Stimulated activated naive CD4-positive, alpha-beta T cell (primary cell): Measurements from ENCODE around the gene IFT52.
"Not testable (repeated sequence)": the region's sequence is repeated elsewhere in the genome, so short reads cannot be mapped to it uniquely, and the experiment has no call there.

Source experiments
- DNase-seq, 6 experiments: peaks; one replicate each; lab custom pipeline; 2025; lab: John Stamatoyannopoulos, UW

Gene IFT52

DNA sequence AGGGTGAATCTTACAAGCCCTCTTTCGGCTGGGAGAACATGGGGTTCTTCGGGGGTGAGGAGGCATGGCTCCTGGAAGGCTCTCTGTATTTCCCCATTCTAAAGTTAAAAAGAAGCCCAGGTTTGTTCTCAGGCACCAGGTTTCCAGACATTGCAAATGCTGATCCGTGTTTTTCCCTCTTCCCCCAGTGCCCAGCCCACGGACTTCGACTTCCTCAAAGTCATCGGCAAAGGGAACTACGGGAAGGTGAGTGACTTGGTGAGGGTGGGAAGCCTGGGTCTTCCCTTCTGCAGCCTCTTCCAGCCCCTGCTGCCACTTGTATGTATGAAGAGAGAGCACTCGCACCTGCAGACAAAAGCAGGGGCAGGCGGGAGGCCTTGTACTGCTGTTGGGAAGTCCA, 23.3 kb upstream of the IFT52 start:
- no peak for DNase-seq

DNA sequence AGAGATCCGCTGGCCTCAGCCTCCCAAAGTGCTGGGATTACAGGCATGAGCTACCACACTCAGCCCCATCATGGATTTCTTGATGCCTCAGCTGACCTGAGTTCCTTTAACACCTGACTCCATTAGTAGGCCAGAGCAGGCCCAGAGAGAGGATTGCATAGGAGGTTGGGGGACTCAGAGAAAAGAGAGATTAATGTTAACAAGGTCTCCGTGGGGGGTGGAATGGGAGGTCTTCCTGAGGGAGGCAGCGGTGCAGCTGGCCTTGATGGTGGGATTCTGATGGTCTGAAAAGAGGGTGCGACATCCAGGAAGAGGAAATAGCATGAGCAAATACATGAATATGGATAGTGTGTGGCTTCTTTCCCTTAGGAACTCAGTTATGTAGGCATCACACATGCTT, 22.0 kb upstream of the IFT52 start:
- DNase-seq, result no peak

DNA sequence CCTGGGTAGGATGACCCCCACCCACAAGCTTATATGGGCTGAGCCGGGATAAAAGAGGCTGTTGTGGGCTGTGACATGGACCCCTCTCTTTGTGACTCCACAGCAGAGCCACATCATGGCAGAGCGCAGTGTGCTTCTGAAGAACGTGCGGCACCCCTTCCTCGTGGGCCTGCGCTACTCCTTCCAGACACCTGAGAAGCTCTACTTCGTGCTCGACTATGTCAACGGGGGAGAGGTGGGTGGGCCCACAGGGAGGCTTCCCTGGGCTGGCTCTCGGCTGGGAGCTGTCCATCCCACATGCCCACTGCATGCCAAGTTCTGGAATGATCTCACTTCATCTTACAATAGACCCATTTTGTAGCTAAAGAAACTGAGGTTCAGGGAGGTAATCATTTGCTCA, 21.5 kb upstream of the IFT52 start:
- DNase-seq, result no peak

DNA sequence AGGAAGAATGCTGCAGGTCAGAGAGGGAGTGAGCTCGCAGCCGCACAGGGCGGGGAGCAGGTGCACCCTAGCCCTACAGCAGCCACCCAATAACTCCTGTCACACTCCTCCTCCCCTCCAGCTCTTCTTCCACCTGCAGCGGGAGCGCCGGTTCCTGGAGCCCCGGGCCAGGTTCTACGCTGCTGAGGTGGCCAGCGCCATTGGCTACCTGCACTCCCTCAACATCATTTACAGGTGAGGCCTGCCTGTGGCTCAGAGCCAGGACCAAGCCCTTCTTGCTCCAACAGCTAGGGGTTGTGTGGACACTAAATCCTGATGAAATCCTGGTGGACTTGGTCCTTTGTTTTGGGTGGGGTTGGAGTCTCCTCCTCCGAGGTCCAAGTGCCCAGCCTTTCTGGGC, 20.2 kb upstream of the IFT52 start:
- no peak for DNase-seq

DNA sequence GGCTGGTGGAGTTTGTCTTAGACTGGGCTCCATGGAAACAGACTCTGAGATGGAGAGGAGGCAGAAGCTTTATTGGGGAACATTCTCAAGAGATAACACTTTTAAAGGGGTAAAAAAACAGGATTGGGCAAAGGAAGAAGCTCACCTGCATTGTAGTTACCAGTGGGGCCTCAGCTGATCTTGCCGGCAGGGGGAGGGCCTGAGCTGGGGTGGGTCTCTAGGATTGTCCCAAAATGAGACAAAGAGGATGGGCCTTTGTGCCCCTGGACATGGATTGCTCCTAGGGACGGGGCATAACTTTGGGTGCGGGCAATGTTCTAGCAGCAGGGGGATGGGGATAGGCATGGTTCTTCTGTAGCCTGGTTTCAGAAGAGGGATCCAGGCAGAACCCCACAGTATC, 19.4 kb upstream of the IFT52 start:
- no peak for DNase-seq

DNA sequence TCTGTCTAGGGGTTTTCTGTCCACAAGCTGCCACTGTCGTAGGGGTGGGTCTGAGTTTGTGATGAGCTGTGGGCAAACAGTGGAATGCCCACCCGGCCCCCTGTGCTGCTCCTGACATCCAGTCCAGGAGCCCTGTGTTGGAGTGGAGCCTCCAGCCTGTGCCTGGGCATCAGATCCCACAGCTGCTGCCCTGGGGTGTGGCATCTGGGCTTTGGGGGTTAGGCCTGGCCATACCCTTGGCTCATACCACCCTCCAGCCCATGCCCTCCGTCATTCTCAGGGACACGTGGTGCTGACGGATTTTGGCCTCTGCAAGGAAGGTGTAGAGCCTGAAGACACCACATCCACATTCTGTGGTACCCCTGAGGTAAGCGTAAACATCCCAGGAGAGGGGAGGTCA, 19.0 kb upstream of the IFT52 start:
- DNase-seq, result no peak

DNA sequence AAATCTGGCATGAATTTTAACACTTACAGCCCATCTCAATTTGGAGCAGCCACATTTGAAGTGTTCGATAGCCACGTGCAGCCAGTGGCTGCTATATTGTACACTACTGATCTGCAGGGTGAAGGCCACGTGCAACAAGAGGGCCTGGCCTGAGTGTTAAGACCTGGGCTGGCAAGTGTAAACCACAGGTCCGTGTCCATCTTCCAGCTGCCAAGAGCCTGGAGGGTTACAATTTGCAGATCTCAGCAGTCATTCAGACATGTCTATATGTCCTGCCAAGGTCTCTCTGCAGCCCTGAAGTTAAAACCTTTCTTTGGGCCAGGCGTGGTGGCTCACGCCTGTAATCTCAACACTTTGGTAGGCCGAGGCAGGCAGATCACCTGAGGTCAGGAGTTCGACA, 17.8 kb upstream of the IFT52 start:
- DNase-seq, result no peak

DNA sequence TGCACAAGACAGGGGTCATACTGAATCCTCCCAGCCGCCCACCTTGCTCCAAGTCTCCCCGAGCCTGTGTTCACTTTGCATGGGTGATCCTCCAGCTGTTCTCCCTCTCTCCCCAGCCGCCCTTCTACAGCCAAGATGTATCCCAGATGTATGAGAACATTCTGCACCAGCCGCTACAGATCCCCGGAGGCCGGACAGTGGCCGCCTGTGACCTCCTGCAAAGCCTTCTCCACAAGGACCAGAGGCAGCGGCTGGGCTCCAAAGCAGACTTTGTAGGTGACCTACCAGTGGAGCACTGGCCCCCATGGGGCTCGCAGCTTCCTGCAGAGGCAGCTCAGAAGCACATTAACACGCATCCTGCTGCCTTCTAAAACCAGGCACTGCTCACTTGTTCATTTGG, 14.6 kb upstream of the IFT52 start:
- DNase-seq, result no peak

DNA sequence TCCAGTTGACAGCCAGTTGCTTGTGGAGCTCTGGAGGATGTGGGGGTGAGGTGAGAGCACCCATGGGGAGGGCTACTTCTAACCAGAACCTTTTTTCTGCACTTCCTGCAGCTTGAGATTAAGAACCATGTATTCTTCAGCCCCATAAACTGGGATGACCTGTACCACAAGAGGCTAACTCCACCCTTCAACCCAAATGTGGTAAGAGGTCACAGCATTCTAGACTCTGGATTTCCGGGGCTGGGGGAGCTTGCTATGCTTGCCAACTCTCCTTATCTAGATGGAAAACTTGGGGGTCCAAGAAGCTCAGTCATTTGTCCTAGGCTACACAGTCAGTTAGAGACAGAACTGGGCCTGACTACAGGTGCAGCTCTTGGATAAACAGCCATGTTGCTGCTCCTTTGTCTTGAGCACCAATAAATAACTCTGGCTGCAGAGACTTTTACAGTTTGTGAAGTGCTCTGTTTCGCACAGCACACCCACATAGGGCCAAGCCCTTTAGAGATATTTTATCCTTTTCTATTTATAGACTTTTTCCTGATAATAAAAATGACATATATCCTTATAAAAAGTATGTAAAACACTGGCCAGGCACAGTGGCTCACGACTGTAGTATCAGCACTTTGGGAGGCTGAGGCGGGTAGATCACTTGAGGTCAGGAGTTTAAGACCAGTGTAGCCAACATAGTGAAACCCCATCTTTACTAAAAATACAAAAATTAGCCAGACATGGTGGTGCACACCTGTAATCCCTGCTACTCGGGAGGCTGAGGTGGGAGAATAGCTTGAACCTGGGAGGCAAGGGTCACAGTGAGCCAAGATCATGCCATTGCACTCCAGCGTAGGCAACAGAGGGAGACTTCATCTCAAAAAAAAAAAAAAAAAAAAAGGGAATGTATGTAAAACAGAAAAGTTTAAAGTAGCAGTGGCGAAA, 10.6 kb upstream of the IFT52 start:
- no peak for DNase-seq

DNA sequence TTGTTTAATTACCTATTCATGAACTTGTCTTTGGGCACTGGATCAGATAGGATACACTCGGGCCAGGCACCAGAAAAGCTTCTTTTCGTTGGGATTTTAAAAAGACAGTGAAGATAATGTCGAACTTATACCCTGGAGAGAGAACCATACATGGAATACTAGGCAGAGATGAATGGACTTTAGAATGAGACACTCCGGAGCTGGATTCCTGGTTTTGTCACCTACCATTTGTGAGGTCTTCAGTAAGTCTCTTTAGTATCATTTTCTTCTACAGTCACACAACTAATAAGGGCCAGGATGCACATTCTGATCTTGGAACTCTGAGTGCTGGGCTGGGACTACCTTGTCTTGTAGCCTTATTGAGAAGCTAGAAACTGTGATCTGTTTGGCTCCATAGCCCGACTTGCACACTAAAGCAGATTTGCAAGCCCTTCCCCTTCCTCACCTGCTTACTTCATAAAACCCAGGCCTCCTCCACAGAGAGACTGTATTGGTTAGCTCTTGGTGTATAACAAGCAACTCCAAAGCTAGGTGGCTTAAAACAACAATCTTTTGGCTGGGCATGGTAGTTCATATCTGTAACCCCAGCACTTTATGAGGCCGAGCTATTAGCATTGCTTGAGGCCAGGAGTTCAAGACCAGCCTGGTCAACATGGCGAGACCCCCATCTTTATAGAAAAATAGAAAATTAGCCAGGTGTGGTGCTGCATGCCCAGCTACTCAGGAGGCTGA, 7.4 kb upstream of the IFT52 start:
- DNase-seq, result no peak

DNA sequence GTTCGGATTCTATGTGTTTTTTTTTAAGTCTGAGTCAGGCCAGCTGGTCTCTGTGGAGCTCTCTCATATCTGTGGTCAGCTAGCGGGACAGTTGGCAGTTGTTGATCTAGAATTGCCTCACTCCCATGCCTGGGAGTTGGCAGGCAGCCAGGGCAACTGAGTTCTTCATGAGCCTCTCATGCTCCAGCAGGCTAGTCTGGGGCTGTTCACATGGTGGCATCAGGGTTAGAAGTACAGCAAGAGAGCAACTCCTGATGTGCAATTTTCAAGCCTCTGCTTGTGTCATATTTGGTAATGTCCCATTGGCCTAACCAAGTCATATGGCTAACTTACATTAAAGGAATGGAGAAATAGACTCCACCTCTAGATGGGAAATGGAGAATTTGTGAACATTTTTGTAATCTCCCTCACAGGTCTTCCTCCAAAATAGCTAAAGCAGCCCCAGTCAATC, 6.7 kb upstream of the IFT52 start:
- no peak for DNase-seq

DNA sequence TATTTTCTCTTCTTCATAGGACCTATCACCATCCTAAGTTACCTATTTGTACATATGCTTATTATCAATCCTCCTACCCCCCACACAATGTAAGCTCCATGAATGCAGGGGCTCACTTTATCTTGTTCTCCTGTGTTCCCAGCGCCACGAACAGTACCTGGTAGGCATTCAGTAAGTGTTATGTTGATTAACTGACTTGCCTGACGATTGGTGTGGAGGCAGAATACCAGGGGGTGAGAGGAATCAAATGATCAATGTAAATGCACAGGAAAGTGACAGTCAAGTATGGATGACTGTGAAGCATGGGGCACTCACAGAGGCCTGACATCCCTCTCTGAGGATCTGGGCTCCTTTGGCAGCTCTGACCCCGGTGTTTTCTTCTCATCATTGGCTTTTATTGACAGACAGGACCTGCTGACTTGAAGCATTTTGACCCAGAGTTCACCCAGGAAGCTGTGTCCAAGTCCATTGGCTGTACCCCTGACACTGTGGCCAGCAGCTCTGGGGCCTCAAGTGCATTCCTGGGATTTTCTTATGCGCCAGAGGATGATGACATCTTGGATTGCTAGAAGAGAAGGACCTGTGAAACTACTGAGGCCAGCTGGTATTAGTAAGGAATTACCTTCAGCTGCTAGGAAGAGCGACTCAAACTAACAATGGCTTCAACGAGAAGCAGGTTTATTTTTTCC, 6.1 kb upstream of the IFT52 start:
- DNase-seq, result no peak

DNA sequence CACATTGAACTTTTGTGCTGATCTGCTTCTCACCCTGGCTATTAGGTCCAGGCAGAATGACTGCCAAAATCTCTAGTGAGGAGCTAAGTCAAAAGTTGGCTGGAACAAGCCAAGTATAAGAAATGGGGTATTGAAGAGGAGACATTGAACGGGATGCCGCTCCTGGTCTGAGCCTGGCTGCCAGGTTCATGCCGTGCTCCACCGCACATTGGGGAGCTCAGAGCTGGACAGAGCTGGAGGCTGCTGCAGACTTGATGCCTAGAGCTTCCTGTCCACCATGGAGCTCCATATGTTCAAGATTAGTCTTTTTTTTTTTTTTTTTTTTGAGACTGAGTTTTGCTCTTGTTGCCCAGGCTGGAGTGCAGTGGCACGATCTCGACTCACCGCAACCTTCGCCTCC, 4.1 kb upstream of the IFT52 start:
- DNase-seq, result no peak

DNA sequence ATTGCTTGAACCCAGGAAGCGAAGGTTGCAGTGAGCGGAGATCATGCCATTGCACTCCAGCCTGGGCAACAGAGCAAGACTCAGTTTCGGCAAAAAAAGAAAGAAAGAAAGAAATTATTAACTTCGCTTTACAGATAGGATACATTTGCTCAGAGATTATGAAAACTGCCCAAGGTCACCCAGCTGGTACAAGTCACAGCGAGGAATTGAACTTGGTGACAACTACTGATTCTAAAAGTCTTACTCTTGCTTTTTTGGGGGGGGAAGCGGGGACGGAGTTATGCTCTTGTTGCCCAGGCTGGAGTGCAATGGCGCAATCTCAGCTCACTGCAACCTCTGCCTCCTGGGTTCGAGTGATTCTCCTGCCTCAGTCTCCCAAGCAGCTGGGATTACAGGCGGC, 2.2 kb upstream of the IFT52 start:
- not testable (repeated sequence) for DNase-seq

DNA sequence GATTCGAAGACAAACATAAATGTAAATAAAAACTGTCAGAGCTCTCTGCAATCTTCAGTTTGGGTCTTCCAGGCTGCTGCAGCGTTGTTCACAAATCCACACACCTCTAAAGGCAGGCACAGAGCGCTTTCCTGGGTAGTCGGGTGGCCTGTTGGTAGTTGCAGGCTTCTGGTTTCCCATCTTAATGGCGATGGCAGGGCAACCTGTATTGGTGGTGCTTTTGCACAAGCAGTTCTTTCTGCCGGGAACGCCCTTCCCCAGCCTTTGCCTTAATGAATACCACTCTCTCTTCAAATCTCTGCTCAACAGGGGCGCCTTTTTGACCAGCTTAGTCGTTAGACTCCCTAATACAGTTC, 723 bp upstream of the IFT52 start:
- peak in 1 of 6 experiments; percentile 19 for DNase-seq

DNA sequence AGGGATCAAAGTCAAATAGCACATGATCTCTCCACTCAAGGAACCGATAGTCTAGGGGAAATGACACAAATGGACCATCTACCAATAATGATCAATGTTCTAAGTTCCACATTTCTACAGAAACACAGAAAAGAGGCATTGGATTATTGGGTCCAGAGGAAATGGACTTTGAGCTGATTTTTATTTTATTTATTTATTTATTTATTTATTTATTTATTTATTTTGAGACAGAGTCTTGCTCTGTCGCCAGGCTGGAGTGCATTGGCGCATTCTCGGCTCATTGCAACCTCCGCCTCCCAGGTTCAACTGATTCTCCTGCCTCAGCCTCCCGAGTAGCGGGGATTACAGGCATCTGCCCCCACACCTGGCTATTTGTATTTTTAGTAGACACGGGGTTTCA, 11.2 kb downstream of the IFT52 start:
- DNase-seq, result not testable (repeated sequence)

DNA sequence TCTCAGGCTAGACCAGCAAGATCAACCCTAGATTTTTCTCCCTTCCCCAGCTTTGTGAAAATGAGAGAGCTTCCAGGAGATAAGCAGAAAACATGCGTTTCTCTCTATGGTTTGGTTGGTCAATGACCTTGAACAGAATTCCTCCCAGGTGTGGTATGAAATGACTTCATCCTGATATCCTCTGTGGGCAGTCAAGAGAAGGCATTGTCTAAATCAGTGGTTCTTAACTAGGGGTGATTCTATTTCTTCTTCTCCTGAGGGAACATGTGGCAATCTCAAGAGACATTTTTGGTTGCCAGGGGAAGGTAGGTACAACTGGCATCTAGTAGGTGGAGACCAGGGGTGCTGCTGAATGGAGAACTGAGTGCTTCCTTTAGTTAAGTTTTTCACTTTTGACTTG, 12.4 kb downstream of the IFT52 start:
- DNase-seq, result no peak

DNA sequence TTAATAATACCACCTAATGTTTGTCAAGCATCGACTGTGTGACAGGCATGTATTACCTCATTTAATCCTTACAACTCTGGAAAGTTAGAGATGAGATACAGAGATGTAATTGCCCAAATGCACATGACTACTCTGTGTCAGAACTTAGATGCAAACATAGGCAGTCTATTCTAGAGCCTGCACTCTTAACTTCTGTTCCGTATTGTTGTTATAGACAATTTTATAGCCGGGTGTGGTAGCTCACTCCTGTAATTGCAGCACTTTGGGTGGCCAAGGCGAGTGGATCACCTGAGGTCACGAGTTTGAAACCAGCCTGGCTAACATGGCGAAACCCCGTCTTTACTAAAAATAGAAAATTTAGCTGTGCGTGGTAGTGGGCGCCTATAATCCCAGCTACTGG, 15.0 kb downstream of the IFT52 start:
- no peak for DNase-seq

DNA sequence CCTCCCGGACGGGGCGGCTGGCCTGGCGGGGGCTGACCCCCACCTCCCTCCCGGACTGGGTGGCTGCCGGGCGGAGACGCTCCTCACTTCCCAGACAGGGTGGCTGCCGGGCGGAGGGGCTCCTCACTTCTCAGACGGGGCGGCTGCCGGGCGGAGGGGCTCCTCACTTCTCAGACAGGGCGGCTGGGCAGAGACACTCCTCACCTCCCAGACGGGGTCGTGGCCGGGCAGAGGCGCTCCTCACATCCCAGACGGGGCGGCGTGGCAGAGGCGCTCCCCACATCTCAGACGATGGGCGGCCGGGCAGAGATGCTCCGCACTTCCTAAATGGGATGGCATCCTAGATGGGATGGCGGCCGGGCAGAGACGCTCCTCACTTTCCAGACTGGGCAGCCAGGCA, 16.5 kb downstream of the IFT52 start:
- not testable (repeated sequence) for DNase-seq

DNA sequence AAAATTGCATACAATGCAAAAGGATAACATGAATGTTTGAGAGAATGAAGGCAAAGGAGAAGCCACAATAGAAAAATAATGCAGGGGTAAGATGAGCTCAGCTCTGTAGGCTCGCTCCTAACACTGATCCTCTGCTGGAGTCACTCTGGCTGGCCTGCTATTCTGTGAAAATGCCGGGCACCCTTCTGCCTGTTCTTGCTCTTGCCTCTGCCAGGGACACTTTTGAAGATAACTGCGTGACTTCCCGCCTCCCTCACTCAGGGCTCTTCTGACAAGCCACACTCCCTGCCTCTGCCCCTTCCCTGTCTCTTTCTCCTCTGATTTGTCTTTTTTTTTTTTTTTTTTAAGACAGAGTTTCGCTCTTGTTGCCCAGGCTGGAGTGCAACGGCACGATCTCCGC, 40.9 kb downstream of the IFT52 start:
- no peak for DNase-seq

DNA sequence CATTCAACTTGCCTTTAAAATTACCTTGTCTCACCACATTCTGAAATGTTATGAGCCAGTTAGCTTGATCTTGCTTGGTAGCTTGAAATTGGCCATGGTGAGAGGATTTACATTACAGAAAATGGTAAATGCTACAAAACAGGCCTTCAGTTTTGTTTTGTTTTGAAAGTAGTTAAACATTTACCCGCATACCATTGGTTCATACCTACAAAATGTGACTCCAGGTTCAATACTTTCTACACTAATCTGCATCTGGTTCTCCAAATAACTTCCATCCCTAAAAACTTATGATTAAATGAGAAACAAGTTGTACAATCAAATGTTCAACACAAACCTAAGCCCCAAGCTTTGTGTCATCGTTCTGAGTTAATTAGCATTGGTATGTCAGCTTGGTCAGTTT, 45.7 kb downstream of the IFT52 start:
- no peak for DNase-seq

DNA sequence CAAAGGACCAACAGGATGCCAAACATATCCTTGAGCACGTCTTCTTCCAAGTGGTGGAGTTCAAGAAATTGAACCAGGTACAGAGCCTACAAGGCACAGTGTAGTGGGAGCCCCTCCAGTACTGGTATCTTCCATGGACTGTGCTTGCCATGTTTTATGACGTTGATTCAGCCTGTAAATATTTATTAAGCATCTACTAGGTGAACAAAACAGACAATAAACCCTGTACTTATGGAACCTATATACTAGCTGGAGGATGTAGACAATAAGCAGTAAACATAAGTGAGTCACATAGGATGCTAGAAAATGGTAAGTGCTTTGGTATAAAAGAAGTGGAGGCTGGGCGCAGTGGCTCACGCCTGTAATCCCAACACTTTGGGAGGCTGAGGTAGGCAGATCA, 51.8 kb downstream of the IFT52 start:
- no peak for DNase-seq

DNA sequence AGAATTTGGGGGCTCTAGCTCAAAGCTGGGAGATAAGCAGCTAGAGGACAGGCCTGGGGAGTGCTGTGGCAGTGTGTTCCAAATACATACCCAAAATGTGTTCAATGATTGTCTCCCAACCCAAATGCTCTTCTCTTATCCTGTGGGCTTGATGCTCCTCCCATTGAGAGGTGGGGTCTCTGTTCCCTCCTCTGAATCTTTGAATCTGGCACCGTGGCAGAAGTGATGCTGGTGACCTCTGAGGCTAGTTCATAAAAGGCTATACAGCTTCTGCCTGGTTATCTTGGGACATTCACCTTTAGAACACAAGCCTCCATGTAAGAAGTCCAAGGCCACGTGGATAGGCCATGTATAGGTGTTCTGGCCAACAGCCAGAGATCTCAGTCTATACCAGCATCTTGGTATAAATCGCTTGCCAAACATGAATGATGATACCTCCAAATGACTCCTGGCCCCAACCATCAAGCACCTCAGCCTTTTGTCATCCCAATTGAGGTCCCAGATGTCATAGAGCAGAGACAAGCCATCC, 60.3 kb downstream of the IFT52 start:
- no peak for DNase-seq
